GM18507 (cell line): Measurements from ENCODE around the gene C21orf58.

Source experiments
- DNase-seq: peaks from one replicate; pipeline ENCODE4 v3.0.0; 2011; ENCODE audit warnings: low read depth; ENCODE audit not compliant: insufficient read length; ENCODE audit errors: extremely low spot score
- FAIRE-seq: peaks from 2 replicates; lab custom pipeline; 2011; peaks lifted over from hg19 to GRCh38; lab: Jason Lieb, UNC

Gene C21orf58

DNA sequence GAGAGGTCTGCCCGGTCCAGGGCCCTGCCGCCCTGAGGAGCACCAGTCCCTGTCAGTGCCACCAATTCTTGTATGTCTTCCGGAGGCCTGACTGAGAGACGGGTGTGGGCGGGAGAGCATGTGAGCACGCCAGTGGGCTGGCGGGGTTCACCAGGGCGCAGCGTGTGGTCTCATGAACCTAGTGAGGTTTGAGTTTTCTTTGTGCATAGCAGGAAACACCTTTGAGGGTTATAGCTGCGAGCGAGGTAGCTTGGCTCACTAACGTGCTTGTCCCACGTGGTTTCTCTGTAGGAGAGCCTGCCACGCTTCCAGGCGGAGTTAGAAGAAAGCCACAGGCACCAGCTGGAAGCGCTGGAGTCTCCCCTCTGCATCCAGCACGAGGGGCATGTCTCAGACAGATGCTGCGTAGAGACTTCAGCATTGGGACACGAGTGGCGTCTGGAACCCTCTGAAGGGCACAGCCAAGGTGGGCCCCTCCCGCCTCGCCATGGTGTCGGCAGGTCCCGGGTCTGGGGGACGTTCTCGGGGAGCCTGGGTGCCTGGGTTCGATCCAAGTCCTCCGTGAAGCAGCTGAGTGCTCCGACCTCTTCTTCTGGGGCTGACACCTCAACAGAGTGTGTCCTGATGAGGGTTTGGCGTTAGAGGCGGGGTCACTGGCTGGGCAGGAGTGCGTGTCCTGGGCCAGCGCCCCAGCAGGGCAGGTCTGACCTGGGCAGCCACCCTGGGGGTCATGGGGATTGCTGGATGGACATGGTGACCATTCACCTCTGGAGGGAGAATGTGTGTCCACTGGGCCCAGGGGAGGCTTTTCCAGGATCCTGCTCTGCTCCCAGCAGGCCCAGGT, 31.7 kb upstream of the C21orf58 start:
- FAIRE-seq: no peak
- DNase-seq: no peak

DNA sequence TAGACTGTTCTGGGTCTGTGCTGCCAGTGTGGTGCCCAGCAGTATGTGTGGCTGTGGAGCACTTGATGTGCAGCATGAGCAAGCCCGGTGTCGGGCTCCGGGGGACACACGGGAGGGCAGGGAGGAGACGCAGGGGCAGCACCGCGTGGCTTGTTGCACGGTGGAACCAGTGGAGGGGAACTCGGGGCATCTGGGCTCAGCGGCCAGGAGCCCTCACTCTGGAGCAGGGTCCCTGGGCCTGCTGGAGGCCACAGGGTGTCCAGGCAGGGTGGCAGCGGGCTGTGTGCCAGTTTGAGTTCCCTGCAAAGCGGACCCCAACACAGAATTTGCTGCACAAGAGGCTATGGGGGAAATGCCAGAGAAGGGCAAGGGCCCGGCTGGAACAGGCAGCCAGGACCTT, 30.8 kb upstream of the C21orf58 start:
- FAIRE-seq (no peak), DNase-seq (no peak)

DNA sequence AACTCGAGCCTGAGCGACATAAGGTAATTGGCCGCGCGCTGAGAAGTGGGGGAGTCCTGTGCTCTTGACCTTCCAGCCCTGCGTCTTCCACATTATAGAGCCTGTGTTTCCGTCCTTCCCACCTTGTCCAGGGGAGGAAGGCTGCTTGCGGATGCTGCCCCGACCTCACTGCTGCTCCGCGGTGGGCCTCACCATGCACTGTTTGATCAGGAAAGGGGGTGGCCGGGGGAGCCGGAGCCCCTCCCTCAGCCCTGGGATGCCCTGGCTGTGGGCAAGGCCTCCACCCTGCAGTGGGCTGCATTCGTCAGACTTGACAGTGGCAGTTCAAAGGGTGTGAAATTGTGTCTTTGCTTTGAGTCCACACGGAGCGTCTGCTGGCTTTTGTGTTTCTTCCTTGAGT, 30.4 kb upstream of the C21orf58 start:
- FAIRE-seq (no peak), DNase-seq (no peak)

DNA sequence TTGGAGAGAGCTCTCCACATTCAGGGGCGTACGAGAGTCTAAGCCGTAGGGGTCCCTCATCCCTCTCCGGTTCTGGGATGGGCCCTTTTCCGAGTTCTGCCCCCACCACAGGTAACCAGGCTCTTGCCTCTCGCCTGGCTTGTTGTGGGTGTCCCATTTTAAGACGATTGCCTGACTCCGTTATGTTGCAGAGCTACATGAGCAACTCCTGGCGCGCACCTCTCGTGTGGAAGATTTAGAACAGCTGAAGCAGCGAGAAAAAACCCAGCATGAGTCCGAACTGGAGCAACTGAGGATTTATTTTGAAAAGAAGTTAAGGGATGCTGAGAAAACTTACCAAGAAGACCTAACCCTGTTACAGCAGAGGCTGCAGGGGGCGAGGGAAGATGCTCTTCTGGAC, 29.2 kb upstream of the C21orf58 start:
- FAIRE-seq (no peak), DNase-seq (no peak)

DNA sequence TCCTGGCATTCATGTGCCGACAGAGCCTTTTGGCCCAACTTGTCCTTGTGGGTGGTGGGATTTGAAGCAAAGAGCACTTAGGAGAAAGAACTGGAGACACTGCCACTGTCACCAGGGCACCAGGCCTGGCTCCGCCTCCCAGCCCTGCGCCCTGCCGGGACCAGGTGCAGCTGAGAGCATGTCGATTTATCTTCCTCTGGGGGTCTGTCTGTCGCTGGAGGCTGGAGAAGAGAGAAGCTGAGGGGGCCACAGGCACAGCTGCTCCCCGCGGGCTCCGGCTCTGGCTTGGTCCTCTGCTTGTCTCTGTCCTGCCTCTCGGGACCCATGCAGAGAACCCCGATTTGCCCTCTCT, 28.5 kb upstream of the C21orf58 start:
- FAIRE-seq: no peak
- DNase-seq: no peak

DNA sequence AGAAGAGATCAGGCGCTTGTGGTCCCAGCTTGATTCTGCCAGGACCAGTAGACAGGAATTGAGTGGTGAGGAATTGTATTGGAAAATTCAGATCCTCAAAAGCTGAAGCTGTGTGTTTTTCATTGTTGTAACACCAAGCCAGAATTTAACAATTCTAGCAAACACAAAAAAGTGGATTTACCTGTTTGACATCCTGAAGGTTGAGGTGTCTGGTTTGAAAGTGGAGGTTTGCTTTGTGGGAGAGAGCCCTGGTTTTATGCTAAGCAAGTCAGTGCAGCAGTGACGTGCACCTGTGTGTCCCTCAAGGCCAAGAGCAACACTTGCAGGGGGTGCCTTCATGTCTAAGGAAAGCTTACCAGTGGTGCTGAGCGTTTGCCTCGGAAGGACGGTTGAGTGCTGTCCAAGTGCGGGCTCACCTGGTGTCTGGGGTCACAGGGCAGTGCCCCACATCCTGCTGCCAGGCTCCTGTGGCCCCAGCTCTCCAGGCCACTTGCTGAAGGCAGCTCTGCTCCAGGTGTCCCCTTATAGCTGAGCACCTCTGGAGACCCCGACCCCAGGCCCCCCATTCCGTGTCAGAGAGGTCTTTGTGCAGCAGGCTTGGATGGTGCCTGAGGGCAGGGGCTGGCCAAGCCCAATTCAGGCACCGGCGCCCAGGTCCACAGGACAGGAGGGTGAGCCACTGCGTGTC, 27.9 kb upstream of the C21orf58 start:
- no peak for FAIRE-seq

DNA sequence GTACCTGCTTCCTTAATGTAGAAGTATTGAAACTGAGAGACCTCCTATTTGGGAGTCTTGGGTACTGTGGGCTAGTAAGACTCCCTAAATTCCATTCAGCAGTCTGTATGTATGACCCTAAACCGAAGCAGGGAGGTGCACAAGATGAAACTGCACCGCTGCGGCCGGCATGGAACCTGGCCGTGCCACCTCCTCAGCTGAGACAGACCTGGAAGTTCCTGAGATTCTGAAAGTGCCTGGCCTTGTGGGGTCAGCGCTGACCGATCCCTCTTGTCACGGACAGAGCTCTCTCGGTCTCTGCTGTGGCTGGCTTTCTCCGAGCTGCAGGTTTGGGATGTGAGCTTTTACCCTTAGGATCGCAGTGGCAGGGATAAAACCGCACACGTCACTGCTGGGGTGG, 27.3 kb upstream of the C21orf58 start:
- DNase-seq (no peak), FAIRE-seq (no peak)

More for the DNA sequence above, 27.9 kb upstream of the C21orf58 start:
- no peak for DNase-seq

DNA sequence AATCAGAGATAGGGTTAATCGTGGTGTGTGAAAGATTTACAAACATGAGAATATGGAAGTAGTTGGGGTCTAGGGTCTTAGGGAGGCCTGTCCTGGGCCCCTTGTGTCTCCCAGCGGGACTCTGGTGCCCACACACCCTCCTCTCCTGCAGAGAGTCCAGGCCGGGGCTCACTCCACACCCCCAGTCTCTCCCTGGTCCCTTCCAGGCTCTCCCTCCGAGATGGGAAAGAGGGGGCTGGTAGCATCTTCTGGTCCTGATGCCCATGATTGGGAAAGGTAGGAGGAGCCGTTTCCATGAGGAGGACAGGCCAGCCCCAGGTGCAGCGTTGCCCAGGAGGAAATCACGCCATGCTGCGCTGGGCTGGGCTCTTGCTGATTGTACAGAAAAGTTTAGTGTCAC, 26.9 kb upstream of the C21orf58 start:
- FAIRE-seq: no peak
- no peak for DNase-seq

DNA sequence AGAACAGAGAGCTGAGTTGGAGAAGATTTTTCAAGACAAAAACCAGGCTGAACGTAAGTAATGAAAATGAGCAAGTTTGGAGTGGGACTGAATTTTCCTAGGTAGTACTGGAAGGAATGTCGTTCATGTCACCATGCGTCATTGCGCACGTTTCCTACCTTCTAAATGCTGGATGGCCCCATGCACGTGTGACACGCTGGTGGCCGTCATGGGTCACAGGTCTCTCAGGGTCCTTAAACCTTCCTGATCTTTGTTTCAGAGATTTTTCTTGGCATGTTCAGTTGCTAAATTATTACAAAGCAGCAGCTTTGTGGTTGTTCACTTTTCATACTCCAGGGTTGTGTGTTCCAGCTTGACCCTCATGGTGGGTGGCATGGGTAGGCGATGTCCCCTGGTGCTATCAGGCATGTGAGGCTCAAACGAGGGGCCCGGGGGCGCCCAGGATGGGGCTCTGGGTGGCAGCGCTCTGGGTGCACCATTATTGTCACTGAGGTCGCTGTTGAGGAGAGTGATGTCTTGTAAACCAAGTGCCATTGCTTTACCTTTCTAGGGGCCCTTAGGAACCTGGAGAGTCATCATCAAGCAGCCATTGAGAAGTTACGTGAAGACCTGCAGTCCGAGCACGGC, 25.6 kb upstream of the C21orf58 start:
- FAIRE-seq: no peak
- no peak for DNase-seq

DNA sequence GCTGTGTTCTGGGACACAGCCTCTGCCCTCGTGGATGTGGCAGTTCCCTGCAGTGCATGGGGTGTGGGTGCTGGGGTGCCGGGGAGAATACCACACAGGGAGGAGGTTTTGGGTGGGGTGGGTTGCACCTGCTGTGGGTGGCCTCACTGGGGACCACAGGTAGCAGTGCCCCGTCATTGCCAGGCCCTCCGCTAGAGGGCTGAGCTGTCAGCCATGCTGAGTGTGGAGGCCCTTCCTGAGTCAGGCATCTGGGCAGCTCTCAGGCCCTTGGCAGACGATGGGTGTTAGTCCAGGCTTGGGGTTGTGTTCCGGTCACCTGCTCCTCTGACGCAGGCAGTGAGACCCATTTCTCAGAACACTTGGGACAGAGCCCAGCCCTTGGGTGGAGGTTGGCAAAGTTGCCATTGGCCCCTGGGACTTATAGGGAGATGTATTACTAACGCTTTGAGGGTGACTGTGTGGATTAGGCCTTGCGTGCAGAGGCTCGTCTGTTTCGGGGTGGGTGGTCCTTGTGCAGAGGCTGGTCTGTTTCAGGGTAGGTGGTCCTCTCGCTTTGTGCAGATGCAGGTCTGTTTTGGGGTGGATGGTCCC, 24.2 kb upstream of the C21orf58 start:
- no peak for FAIRE-seq
- DNase-seq: no peak

DNA sequence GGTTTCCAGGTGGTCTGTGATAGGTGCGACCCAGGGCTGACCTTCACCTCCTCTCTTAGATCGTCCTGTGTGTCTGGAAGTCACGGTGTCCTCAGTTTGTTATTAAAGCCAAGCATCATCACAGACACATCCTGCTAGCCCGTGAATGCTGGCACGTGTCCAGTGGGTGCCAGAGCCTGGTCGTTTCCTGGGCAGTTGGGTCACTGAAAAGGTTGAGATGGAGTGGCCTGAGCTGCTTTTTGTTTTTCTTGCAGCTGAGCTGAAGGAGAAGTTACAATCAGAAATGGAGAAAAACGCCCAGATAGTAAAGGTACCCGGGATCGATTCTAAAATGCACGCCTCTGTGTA, 23.5 kb upstream of the C21orf58 start:
- FAIRE-seq (no peak), DNase-seq (no peak)

DNA sequence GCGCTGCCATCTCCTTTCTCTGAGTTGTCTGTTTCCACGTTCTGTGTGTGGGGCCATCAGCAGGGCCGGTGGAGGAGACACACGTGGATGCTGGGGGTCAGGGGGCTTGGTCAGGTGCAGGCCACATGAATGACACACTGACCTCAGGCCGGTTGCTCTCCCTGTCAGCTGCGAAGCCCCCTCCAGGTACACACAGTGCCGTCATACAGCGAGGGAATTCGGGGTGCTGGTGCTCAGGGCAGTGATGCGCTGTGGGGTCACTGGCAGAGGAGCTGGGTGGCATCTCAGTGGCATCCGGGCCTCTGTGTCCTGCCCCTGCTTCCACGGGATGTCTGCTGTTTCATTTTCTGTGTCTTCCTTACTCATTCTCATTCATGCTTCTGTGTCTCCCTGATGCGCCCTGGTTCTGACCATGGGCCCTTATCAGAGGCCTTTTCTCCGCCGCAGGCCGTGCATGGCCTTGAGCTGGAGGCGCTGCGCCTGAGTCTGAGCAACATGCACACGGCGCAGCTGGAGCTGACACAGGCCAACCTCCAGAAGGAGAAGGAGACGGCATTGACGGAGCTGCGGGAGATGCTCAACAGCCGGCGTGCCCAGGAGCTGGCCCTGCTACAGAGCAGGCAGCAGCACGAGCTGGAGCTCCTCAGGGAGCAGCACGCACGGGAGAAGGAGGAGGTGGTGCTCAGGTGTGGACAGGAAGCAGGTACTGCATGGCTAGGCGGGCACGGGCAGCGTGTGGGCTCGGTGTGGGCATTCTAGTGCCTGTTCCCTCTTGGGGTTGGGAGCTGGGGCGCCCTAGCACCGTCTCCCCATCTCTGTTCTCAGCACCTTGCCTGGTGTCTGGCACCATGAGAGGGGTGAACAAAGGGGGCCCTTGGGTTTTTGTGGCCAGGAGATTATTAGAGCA, 22.9 kb upstream of the C21orf58 start:
- DNase-seq: no peak
- FAIRE-seq: no peak

DNA sequence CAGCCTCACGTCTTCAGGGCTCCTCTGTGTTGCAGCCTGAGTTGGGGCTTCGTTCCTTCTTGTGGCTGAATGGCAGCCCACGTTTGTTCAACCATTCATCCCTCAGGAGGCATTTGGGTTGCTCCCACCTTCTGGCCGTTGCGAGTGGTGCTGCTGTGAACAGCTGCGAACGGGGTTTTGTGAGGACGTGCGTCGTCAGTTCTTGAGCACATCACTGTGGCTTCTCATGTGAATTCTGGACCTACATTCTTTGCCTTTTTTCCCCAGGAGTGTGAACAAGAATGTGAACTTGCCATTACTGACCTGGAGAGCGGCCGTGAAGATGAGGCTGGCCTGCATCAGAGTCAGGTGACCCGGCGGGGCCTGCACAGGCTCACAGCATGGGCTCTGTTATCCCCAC, 22.2 kb upstream of the C21orf58 start:
- FAIRE-seq (no peak), DNase-seq (no peak)

DNA sequence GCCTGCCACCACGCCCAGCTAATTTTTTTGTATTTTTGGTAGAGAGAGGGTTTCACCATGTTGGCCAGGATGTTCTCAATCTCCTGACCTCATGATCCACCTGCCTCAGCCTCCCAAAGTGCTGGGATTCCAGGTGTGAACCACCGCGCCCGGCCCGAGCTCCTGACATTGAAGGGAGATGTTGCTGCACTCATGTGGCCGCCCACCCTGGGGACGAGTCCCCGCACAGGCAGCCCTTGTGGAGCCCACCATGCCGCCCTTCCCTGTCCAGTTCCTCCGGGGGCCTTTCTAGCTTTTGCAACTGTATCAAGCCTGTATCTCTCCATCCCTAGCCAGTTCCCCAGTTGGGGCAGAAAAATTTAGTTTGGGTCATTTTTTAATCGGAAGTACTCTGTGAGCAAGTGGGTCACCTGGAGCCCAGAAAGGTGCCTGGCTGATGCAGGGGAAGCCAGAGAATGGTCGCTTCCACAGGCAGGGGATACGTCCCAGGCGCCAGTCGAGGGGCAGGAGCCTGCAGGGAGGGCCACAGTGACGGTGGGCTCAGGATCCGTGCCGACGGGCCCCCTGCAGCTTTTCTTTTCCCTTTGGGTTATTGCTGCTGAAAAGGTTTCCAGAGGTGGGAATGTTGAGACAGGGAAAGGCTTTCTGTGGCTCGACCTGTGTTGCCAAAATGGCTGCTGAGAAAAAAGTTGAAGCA, 20.7 kb upstream of the C21orf58 start:
- no peak for FAIRE-seq

DNA sequence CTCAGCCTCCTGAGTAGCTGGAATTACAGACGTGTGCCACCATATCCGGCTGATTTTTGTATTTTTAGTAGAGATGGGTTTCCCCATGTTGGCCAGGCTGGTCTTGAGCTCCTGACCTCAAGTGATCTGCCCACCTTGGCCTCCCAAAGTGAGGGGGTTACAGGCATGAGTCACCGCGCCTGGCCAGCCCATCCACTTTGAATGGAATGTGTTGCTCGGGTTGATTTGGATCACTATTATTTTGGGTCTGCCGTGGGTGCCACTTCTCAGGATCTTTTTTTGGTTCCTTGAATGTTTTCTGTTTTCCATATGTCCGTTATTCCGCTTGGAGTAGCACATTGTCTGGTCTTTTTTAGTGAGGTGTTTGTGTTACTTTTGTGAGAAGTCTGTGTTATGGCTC, 17.3 kb upstream of the C21orf58 start:
- DNase-seq (no peak), FAIRE-seq (no peak)

More for the DNA sequence above, 20.7 kb upstream of the C21orf58 start:
- no peak for DNase-seq

DNA sequence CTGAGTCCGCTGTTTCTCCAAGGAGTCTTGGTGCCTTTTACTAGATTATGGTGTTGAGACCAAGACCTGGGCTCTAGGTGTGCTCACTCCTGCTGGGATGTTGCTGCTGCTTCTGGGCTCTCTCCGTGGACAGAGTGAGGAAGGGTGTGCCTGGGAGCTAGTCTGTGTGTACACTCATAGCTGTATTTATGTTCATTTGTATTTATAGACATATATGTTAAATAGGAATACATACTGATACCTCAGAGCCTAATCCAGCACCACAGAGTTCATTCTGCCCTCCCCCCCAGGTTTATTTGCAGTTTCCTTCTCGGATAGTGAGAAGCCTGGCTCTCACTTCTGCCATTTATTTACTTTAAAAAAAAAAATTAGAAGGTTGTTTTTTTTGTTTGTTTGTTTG, 12.9 kb upstream of the C21orf58 start:
- FAIRE-seq (no peak), DNase-seq (no peak)

DNA sequence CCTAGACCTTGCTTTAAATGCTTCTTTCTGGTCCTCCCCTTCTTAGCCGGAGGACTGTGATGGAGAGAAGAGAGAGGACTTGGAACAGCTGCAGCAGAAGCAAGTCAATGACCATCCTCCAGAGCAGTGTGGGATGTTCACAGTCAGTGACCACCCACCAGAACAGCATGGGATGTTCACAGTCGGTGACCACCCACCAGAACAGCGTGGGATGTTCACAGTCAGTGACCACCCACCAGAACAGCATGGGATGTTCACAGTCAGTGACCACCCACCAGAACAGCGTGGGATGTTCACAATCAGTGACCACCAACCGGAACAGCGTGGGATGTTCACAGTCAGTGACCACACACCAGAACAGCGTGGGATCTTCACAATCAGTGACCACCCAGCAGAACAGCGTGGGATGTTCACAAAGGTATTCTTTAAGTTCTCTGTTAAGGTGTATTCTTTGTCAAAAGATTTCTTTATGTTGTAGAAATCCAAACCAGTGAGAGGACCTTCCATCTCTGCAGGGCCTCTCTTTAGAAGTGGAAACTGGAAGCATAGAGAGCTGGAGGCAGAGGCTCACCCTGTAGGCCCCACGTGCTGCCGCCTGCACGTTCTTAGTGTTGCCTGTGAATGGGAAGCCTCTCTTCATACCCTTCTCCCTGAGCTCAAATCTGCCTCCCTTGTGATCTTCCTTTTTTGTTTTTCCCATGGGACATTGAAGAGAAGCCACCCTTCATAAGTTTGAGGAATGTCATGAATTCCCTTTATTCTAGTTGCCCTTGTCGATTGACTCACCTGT, 10.9 kb upstream of the C21orf58 start:
- no peak for DNase-seq
- FAIRE-seq: no peak

DNA sequence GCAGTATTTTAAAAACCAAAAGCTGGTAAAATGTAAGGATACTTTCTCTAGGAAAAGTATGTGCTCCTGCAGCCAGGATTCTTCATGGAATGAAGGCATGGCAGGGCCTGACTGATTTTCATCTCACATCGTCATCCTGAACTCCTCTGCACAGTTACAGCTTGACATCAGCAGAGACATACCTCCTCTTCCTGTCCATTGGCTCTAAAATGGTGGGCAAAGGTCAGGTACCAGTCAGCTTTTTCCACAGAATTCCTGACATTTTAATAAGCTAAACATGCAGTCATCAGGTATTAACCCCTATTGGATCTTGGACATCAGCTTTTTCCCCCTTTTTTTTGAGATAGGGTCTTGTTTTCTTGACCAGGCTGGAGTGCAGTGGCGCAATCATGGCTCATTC, 6.1 kb upstream of the C21orf58 start:
- DNase-seq (no peak), FAIRE-seq (no peak)
